Thoracic aorta endothelial cell (primary cell): ENCODE data around the gene YBX2. TPM values are rescaled to one million over a fixed set of nuclear protein-coding genes. Genes with fewer than 3 reads are reported as not detected.

Experiments used
- total RNA-seq: library from RNA; depleted of rRNA; stranded (reverse); fragments of >200 nt; gene quantifications from 2 replicates; pipeline ENCODE4 v1.2.3, GENCODE V29; 2012

YBX2 gene
- 0.13 and 0.14 TPM in 2 replicates for total RNA-seq

GRCh38 chr17:7294614-7295153 is at the start of gene YBX2:
Gene YBX2, minus strand, starts transcription at chr17:7294639. Its CDS starts 139 bp downstream, at chr17:7294500.

GRCh38 chr17:7336240-7337175 is 42.1 kb upstream of the YBX2 start, which contains the start of gene ACAP1:
Gene ACAP1, plus strand, starts transcription at chr17:7336529. Its CDS starts 206 bp downstream, at chr17:7336735.

GRCh38 chr17:7328840-7329373 is 34.5 kb upstream of the YBX2 start, which contains the start of gene NEURL4:
Gene NEURL4, minus strand, starts transcription at chr17:7329335. Its CDS starts 23 bp downstream, at chr17:7329312.

GRCh38 chr17:7314719-7315569 is 20.5 kb upstream of the YBX2 start, which contains the start of gene GPS2:
Gene GPS2, minus strand, starts transcription at chr17:7315360. Its CDS starts 308 bp downstream, at chr17:7315052.

GRCh38 chr17:7306911-7307685 is 12.7 kb upstream of the YBX2 start, which contains the start of gene EIF5A:
Gene EIF5A, plus strand, starts transcription at chr17:7307628. Its CDS starts 2,008 bp downstream, at chr17:7309636.

GRCh38 chr17:7281074-7281952 is 13.1 kb downstream of the YBX2 start, which contains the start of gene SLC2A4:
Gene SLC2A4, plus strand, starts transcription at chr17:7281718. Its CDS starts 217 bp downstream, at chr17:7281935.

GRCh38 chr17:7262192-7262934 is 32.1 kb downstream of the YBX2 start, which contains the start of gene CLDN7:
Gene CLDN7, minus strand, starts transcription at chr17:7262478. Its CDS starts 435 bp downstream, at chr17:7262043.

GRCh38 chr17:7252176-7253043 is 42.0 kb downstream of the YBX2 start, which contains the start of gene ELP5:
Gene ELP5, plus strand, starts transcription at chr17:7252215. Its CDS starts 336 bp downstream, at chr17:7252551.

GRCh38 chr17:7251661-7252175 is 42.7 kb downstream of the YBX2 start, which contains the start of gene CTDNEP1:
Gene CTDNEP1, minus strand, starts transcription at chr17:7251734. Its CDS starts 438 bp downstream, at chr17:7251296.

GRCh38 chr17:7241783-7242716 is 52.4 kb downstream of the YBX2 start, which contains the start of gene GABARAP:
Gene GABARAP, minus strand, starts transcription at chr17:7242449. Its CDS starts 119 bp downstream, at chr17:7242330.

GRCh38 chr17:7239091-7240027 is 55.1 kb downstream of the YBX2 start, which contains the start of gene PHF23:
Gene PHF23, minus strand, starts transcription at chr17:7239457. Its CDS starts 178 bp downstream, at chr17:7239279.

